ENCODE results near the gene SUSD4. TPM values are rescaled to one million over a fixed set of nuclear protein-coding genes. Genes with fewer than 3 reads are reported as not detected.

The SUSD4 gene
- total and polyA plus RNA-seq, 2 donors (not counting 3 experiments of a cell fraction or from before 2014, with no cell fraction given) = not detected

DNA sequence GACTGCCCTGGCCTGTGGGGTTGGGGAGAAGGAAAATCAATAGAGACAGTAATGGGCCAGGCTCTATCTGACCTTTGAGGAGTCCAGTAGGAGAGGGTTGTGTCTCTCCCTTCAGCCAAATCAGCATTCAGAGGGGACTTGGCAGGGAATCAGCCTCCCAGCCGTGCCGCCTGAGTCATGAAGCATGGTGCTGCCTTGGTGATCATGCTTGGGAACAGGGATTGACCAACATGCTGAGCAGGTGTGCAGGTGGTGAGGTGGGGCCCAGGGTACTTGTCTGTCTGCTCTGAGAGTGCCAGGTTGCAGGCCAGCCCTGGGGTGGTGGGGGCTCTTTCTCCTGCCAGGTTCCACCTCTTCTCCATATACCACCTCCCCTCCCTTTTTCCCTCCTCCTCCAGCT is 162.0 kb downstream of the SUSD4 start:
- Histone ChIP-seq H3K4me3 (replicated peaks in 1 of 3; ENCODE audit: insufficient read depth in 1 of 3, low read depth in 1 of 3, low read length in 3 of 3) (no peak overlapping the region), H2AFZ (ENCODE audit: low read depth, low read length) (no peak overlapping the region), H3K9me3 (replicated peaks; ENCODE audit: control insufficient read depth, insufficient read depth, low read length) (no peaks in the 10 kb centered on the region), H3K27ac (ENCODE audit: insufficient read depth, low read depth, low read length) (no peak overlapping the region), H3K79me2 (ENCODE audit: control insufficient read depth, insufficient read depth, low read length) (no peaks in the 10 kb centered on the region), H3K9ac (replicated peaks; ENCODE audit: extremely low read depth, insufficient read depth, low read length) (no peak overlapping the region), H3K4me1 (ENCODE audit: control insufficient read depth, extremely low read depth, insufficient read depth, low read length) (no peaks in the 10 kb centered on the region), H3K36me3 (ENCODE audit: control insufficient read depth in 2 of 2, extremely low read depth in 1 of 2, insufficient read depth in 2 of 2, low read length in 2 of 2) (no peaks in the 10 kb centered on the region), H4K20me1 (replicated peaks; ENCODE audit: control insufficient read depth, extremely low read depth, insufficient read depth, low read length) (no peaks in the 10 kb centered on the region), H3K4me2 (ENCODE audit: insufficient read depth, low read length) (no peak overlapping the region), H3K27me3 (ENCODE audit: control insufficient read depth in 2 of 2, insufficient read depth in 2 of 2, low read length in 2 of 2) (no peaks in the 10 kb centered on the region), H3K9me1 (replicated peaks; ENCODE audit: control insufficient read depth, extremely low read depth, insufficient read depth, low read length) (no peaks in the 10 kb centered on the region)
- CTCF ChIA-PET = no interaction called here
- TF ChIP-seq JUN (IDR thresholded peaks at IDR 0.05; ENCODE audit: borderline replicate concordance, insufficient read depth, insufficient read length, low read depth) (no peak), GATA2 (IDR thresholded peaks at IDR 0.05; ENCODE audit: insufficient read depth, insufficient read length, low read depth, low read length) (no peak), POLR2A (IDR thresholded peaks at IDR 0.05; ENCODE audit: low read depth, low read length) (no peak), FOS (IDR thresholded peaks at IDR 0.05; ENCODE audit: borderline replicate concordance, insufficient read depth, low read length) (no peak), EZH2 (IDR thresholded peaks at IDR 0.05; ENCODE audit: borderline replicate concordance, low read depth, low read length, severe bottlenecking) (no peak), MYC (IDR thresholded peaks at IDR 0.05; ENCODE audit: low read depth, low read length) (no peak), POLR2AphosphoS5 (IDR thresholded peaks at IDR 0.05; ENCODE audit: insufficient read depth, low read depth, low read length) (no peak)
- TF ChIP-seq, protein P1, sequence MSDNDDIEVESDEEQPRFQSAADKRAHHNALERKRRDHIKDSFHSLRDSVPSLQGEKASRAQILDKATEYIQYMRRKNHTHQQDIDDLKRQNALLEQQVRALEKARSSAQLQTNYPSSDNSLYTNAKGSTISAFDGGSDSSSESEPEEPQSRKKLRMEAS (IDR thresholded peaks at IDR 0.05; ENCODE audit: insufficient read depth, insufficient read length) = no peak
- TF ChIP-seq, protein P2, sequence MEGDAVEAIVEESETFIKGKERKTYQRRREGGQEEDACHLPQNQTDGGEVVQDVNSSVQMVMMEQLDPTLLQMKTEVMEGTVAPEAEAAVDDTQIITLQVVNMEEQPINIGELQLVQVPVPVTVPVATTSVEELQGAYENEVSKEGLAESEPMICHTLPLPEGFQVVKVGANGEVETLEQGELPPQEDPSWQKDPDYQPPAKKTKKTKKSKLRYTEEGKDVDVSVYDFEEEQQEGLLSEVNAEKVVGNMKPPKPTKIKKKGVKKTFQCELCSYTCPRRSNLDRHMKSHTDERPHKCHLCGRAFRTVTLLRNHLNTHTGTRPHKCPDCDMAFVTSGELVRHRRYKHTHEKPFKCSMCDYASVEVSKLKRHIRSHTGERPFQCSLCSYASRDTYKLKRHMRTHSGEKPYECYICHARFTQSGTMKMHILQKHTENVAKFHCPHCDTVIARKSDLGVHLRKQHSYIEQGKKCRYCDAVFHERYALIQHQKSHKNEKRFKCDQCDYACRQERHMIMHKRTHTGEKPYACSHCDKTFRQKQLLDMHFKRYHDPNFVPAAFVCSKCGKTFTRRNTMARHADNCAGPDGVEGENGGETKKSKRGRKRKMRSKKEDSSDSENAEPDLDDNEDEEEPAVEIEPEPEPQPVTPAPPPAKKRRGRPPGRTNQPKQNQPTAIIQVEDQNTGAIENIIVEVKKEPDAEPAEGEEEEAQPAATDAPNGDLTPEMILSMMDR (IDR thresholded peaks at IDR 0.05; ENCODE audit: extremely low read depth in 1 of 2, insufficient read depth in 1 of 2, low read depth in 1 of 2, low read length in 2 of 2) = no peak
- intact Hi-C loops (cut with micrococcal nuclease) (no loop called here), dilution Hi-C loops (cut with MboI; ENCODE audit: extremely low pct_ligation_motif_present, low sequenced_read_pairs) (no loop called here)
- POLR2A ChIA-PET = no interaction called here
- BruUV-seq (replicated peaks) = no TSS peak
- DNase-seq (ENCODE audit: low read depth, low spot score) (no peak), FAIRE-seq (no peak)
